Loucy (cell line): ENCODE results near the gene DRGX.

ENCODE experiments used
- H2AFZ ChIP-seq: fragments of 200-600 bp; sonication (generic); 2 replicates; pipeline ENCODE4 v1.6.0; 2016; ENCODE audit warnings: antibody characterized with exemption, mild to moderate bottlenecking, low read length, moderate library complexity
- H3F3A ChIP-seq: fragments of 200-600 bp; 2 replicates; pipeline ENCODE4 v1.6.0; 2016; ENCODE audit warnings: antibody characterized with exemption, low read depth, mild to moderate bottlenecking
- H3K27me3 ChIP-seq: fragments of 200-600 bp; sonication (generic); 2 replicates; pipeline ENCODE4 v1.6.1; 2014; ENCODE audit warnings: low read length, mild to moderate bottlenecking; ENCODE audit not compliant: insufficient read depth, poor library complexity, severe bottlenecking
- H3K36me3 ChIP-seq: fragments of 200-600 bp; sonication (generic); 2 replicates; pipeline ENCODE4 v1.6.1; 2016; ENCODE audit warnings: low read length; ENCODE audit not compliant: insufficient read depth
- H3K4me1 ChIP-seq: fragments of 200-600 bp; sonication (generic); 2 replicates; pipeline ENCODE4 v1.5.1; 2014; ENCODE audit warnings: low read length, mild to moderate bottlenecking; ENCODE audit not compliant: insufficient read depth, poor library complexity, severe bottlenecking
- H3K4me2 ChIP-seq: fragments of 200-600 bp; sonication (generic); 2 replicates; pipeline ENCODE4 v1.6.0; 2014; ENCODE audit warnings: antibody characterized with exemption, low read length, low read depth, mild to moderate bottlenecking; ENCODE audit not compliant: poor library complexity, severe bottlenecking
- H3K4me3 ChIP-seq: fragments of 200-600 bp; sonication (generic); 2 replicates; pipeline ENCODE4 v1.5.1; 2014; ENCODE audit warnings: low read length, mild to moderate bottlenecking, mixed read lengths; ENCODE audit not compliant: poor library complexity, severe bottlenecking
- H3K79me2 ChIP-seq: fragments of 200-600 bp; sonication (generic); 2 replicates; pipeline ENCODE4 v1.6.1; 2014; ENCODE audit warnings: low read length; ENCODE audit not compliant: insufficient read depth
- H3K9ac ChIP-seq: fragments of 200-600 bp; sonication (generic); 2 replicates; pipeline ENCODE4 v1.6.0; 2014; ENCODE audit warnings: mild to moderate bottlenecking, low read depth, low read length, moderate library complexity; ENCODE audit not compliant: poor library complexity, severe bottlenecking
- H3K9me2 ChIP-seq: fragments of 200-600 bp; sonication (generic); replicated peaks from 2 replicates; pipeline ENCODE4 v1.6.1; 2016; ENCODE audit warnings: low read depth, low read length, mixed read lengths
- H3K9me3 ChIP-seq: fragments of 200-600 bp; sonication (generic); 2 replicates; pipeline ENCODE4 v1.6.1; 2014; ENCODE audit warnings: mild to moderate bottlenecking, antibody characterized with exemption, low read length, low read depth; ENCODE audit not compliant: insufficient read depth
- H4K20me1 ChIP-seq: fragments of 200-600 bp; sonication (generic); 2 replicates; pipeline ENCODE4 v1.6.0; 2014; ENCODE audit warnings: antibody characterized with exemption, low read length, mild to moderate bottlenecking; ENCODE audit not compliant: insufficient read depth, poor library complexity, severe bottlenecking
- CTCF ChIP-seq: fragments of 200-600 bp; sonication (generic); conservative IDR thresholded peaks from 2 replicates; pipeline ENCODE4 v1.5.1; 2014; ENCODE audit warnings: mild to moderate bottlenecking, antibody characterized with exemption, low read length
- EZH2phosphoT487 ChIP-seq: fragments of 200-600 bp; IDR thresholded peaks from 2 replicates; pipeline ENCODE4 v1.6.1; 2018; ENCODE audit warnings: antibody characterized with exemption, mild to moderate bottlenecking, moderate library complexity, borderline replicate concordance

Gene DRGX

GRCh38 chr10:49382226-49382625, 13.7 kb downstream of the DRGX start:
- Histone ChIP-seq H3K4me1 (no peaks in the 10 kb centered on the region), H2AFZ (no peak overlapping the region), H3F3A (no peaks in the 10 kb centered on the region), H3K9ac (no peak overlapping the region), H3K4me2 (no peak overlapping the region), H4K20me1 (no peaks in the 10 kb centered on the region), H3K36me3 (no peaks in the 10 kb centered on the region), H3K27me3 (no peaks in the 10 kb centered on the region), H3K9me2 (no peaks in the 10 kb centered on the region), H3K79me2 (no peaks in the 10 kb centered on the region), H3K9me3 (no peaks in the 10 kb centered on the region), H3K4me3 (no peak overlapping the region)
- TF ChIP-seq EZH2phosphoT487, result no peak
- TF ChIP-seq CTCF, result no peak

GRCh38 chr10:49381111-49381900, 14.6 kb downstream of the DRGX start:
- Histone ChIP-seq H3K9ac (no peak overlapping the region), H4K20me1 (no peaks in the 10 kb centered on the region), H3K4me1 (no peaks in the 10 kb centered on the region), H3K9me2 (no peaks in the 10 kb centered on the region), H2AFZ (no peak overlapping the region), H3K9me3 (no peaks in the 10 kb centered on the region), H3K36me3 (no peaks in the 10 kb centered on the region), H3K79me2 (no peaks in the 10 kb centered on the region), H3F3A (no peaks in the 10 kb centered on the region), H3K4me3 (no peak overlapping the region), H3K27me3 (no peaks in the 10 kb centered on the region), H3K4me2 (no peak overlapping the region)
- no peak for TF ChIP-seq CTCF

- H3K4me1 ChIP-seq, result no peaks in the 10 kb centered on the region
Observed at GRCh38 chr10:49379596-49380410, 16.1 kb downstream of the DRGX start.

More at GRCh38 chr10:49379596-49380410, 16.1 kb downstream of the DRGX start:
- Histone ChIP-seq H3K9ac (no peak overlapping the region), H3K9me2 (no peaks in the 10 kb centered on the region), H3F3A (no peaks in the 10 kb centered on the region), H3K4me2 (no peak overlapping the region), H3K27me3 (no peaks in the 10 kb centered on the region), H3K36me3 (no peaks in the 10 kb centered on the region), H3K79me2 (no peaks in the 10 kb centered on the region), H3K9me3 (no peaks in the 10 kb centered on the region), H2AFZ (no peak overlapping the region), H3K4me3 (no peak overlapping the region), H4K20me1 (no peaks in the 10 kb centered on the region)
- TF ChIP-seq EZH2phosphoT487 (no peak), CTCF (no peak)
